GM12873 (cell line): ENCODE data around the gene VAMP8.

Experiments used
- TF ChIP-seq, protein P1 (sequence below): IDR thresholded peaks from 2 replicates; pipeline ENCODE4 v1.5.1; 2012; ENCODE audit warnings: low read depth, mild to moderate bottlenecking, moderate library complexity, low read length, control low read depth; ENCODE audit not compliant: insufficient read depth; ENCODE audit errors: missing control alignments

The VAMP8 gene

DNA sequence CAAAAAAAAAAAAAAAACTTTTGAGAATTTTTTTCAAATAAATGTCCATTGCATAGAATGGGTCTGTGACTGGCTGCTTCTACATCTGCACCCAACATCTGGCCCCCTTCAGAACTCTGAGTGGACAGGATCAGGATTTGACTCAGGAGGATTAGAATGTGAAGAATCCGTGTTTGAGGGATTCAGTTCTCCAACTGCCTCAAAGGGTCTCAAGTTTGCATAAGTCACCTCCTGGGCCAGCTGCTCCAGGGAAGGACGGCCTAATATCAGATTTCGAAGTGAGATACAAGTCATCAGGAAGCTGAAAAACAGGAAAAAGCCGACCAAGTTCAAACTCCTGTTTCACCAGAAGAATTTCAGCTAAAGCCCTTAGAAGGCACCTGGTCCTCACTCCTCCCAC lies 27.6 kb upstream of the VAMP8 start:
- TF ChIP-seq, protein P1, sequence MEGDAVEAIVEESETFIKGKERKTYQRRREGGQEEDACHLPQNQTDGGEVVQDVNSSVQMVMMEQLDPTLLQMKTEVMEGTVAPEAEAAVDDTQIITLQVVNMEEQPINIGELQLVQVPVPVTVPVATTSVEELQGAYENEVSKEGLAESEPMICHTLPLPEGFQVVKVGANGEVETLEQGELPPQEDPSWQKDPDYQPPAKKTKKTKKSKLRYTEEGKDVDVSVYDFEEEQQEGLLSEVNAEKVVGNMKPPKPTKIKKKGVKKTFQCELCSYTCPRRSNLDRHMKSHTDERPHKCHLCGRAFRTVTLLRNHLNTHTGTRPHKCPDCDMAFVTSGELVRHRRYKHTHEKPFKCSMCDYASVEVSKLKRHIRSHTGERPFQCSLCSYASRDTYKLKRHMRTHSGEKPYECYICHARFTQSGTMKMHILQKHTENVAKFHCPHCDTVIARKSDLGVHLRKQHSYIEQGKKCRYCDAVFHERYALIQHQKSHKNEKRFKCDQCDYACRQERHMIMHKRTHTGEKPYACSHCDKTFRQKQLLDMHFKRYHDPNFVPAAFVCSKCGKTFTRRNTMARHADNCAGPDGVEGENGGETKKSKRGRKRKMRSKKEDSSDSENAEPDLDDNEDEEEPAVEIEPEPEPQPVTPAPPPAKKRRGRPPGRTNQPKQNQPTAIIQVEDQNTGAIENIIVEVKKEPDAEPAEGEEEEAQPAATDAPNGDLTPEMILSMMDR = no peak

GRCh38 chr2:85550486-85550885 lies 26.9 kb upstream of the VAMP8 start:
- TF ChIP-seq, protein P1 = no peak

- TF ChIP-seq, protein P1 = peak; percentile 92
Measured at GRCh38 chr2:85551698-85552678, 25.4 kb upstream of the VAMP8 start.

DNA sequence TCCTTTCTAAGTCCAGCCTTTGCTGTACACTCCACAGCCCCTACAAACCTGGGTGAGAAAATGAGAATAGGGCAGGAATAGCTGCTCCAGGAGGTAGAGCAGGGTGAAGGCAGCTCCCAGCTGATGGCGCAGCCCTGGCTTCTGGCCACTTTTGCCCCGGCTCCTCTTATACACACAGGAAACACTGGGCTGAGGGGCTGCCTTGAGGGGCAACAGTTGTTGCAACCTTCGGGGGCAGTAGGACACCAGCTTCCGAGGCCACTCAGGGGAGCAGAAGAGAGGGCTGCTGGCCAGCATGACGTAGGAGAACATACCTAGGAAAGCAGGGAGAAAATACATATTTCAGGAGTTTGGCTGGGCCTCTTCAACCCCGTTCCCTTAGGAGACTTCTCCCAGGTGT lies 24.2 kb upstream of the VAMP8 start:
- TF ChIP-seq, protein P1 = no peak

DNA sequence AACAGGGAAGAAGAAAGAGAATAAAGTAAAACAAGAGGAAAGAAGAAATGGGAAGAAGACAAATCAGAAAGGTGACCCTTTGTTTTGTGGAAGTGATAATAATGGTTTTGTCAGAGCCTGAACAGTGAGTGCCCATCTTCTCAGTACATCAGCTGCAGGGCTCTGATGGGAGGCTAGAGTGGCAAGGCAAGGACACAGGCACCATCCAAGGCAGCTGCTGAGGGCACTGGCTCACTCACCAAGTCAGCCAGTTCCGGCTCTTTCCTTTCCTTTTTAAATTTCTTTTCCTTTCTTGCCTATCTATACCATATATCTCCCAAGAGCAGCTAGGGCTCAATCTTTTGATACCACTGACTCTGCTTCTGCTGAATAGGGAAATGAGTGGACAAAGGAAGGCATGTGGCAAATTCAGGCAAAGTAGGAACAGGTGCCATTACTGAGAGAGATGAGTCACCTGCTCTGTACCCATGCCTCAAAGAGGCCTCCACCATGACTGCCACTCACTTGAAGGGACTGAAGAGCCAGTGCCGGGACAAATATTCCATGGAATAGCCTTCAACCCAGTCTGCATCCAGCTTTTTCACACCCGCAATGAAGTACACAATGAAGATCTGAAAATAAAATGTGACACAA lies 22.3 kb upstream of the VAMP8 start:
- TF ChIP-seq, protein P1 = no peak

DNA sequence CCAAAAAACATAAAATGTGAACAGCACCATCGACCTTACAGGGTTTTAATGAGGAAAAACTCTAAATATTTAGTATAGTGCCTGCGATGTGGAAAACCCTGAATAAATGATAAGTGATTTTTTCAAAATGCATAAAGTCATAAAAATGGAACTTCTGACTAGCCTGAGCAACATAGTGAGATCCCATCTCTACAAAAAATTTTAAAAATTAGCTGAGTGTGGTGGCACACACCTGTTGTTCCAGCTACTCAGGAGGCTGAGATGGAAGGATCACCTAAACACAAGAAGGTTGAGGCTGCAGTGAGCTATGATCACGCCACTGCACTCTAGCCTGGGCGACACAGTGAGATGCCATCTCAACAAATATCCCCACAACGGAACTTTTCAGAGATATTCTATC lies 20.3 kb upstream of the VAMP8 start:
- TF ChIP-seq, protein P1 = no peak

DNA sequence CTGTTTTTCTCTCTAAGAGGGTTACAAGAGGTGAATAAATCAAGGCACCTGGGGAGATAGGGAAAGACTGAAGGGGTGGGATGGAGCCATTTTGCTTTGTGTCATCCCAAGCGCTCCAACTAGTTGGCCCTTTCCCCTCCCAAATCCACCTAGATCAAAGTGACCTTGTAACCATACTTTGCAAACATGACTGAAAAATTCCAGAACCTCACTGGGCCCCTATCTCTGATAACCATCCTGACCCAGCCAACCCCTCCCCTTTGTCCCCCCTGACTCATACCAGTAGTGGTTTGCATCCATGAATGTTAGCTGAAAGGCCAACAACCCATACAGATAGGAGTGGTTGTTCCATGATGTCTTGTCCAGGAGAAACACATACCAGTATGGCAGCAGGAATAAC lies 19.2 kb upstream of the VAMP8 start:
- TF ChIP-seq, protein P1 = no peak
